ENCODE measurements around the gene CUL1.

The CUL1 gene

DNA sequence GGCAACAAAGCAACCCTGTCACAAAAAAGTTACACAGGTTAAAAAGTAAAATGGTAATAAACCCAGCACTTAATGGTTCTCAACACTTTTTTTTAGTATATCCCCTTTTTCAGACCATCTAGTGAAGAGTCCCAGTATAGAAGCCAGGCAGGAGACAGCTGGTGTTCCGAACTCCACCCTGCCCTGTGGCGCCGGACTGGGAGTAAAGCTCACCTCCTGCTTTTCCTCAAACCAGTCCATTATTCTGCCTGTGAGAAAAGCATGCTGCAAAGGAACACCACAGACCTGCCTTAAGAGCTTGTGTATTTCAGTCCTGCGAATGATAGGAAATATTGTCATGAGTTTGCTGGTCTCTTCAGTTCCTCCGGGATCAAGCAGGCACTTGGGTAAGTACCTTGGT is 104.4 kb downstream of the CUL1 start:
- no peak for DNase-seq

DNA sequence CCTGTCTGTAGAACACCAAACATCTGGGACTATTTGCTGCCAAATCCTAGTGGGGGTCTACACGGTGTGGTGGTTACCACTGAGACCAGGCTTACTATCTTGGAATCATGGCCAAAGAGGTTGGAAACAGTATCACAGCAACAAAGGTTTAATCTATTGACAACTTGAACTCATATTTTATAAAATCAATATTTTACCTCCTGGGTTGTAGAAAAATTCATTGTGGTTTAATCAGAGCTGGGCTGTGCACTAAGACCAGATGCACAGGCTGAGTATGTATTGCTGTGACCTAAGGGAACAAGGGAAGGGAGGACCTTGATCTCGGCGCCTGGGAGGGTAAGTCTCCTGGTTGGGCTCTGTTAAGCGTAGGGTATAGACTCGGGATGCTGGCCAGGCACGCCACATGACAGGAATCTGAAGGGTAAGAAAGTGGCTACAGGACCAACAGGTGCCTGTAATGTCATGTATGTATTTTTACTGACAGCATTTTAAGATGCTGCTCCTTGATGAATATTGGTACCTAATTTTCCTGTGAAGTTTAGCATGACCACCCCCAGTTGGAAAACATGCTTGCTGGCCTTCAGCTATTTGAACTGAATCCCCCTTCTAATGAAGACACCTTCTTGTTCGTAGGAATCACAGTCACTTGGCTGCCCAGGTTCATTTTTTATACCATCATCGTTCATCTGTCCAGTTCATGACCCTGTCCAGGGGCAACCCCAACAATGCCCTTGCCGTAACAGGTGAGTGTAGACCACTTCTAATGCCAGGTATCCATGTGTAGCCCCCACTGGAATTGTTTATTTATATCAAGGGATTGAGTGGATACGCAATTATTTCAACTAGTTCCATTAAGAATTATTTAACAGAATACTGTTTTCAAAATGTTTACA is 105.9 kb downstream of the CUL1 start:
- no peak for DNase-seq

DNA sequence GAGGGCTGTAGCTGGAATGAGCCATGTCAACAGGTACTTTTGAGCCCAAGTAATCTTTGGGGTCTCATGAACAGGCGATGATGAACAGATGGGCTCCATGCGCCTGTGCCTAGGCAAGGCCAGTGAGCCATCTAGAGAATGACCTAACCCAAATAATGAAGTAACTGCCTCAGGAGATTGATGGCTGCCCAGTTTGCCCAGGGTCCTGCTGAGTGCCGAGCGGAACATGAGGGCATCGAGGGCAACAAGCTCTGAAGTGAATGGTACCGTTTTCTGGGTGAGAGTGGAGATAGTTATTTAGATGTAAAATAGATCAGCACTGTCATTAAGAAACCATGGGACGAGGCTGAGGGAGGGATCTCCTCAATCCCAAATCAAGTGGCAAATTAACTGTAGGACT is 107.5 kb downstream of the CUL1 start:
- DNase-seq: no peak

DNA sequence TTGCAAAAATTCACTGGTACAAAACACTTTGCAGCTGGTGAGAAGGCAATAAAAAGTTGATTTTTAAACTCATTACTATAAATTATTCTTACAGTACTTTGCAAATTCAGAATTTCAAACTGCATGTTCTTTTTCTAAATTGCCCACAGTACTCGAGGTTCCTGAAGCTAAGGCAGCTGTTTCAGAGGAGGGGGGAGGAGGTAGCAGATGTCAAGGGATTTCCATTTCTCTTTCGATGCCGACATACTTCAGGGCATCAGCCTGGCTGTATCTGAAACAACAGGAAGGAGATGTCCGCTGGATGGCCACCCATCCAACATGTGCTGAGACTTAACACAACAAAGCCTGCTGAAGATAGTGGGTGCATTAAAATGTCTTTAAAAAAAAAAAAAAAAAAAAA is 108.7 kb downstream of the CUL1 start:
- DNase-seq: no peak

DNA sequence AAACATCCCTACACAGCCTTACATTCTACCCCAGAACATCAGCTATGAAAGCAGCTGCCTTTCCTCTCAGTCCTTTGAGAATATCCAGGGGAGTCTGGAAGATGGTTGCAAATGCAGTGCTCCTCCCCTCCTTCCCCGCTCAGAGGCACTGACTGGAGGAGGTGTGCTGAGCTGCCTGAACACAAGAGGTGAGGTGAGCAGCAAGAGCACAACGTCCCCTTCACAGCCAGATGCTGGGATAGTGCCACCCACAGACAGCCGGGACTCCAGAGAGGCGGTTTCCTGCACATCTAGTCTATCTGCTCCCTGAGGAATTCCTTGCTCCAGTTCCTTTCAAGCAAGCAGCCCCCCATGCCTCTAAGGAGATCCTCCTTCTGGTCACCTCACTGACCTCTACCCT is 111.2 kb downstream of the CUL1 start:
- DNase-seq: peak in 29 of 56 donors; percentile 5 to 68 (median 24)

DNA sequence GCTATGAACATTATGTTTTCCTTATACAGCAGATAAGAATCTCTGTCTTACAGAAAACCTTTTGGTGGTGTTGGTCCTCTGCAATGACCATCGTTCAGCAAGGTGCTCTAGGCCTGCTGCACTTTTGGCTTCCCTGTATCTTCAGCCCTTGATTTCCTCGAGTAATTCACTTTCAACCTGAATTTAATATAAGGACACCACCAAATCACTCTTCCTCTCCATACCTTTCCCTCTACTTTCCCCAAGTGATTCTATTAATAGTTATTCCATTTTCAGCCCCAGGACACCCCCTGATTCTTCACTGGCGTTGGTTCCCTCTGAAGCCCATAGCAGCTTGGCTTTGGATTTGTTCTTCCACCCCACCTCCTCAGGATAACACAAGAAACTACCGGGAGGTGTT is 113.2 kb downstream of the CUL1 start:
- DNase-seq: no peak

DNA sequence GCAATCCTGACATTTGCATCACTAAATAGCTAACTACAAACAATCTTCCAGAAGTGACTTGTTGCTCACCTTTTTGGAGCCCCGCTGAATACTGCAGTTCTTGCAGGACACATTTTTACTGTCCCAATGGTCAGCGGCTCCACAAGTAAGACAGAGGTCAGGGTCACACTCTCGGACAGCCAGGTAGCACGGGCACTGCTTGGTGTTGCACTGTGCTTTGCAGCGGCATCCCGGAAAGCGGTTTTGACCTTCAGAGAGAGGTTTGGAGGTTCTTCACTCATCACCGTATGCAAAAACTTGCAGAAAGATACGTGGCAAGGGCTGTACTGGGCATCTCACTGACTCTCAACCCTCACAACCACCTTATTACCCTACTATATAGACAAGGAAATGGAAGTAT is 115.2 kb downstream of the CUL1 start:
- DNase-seq: no peak

DNA sequence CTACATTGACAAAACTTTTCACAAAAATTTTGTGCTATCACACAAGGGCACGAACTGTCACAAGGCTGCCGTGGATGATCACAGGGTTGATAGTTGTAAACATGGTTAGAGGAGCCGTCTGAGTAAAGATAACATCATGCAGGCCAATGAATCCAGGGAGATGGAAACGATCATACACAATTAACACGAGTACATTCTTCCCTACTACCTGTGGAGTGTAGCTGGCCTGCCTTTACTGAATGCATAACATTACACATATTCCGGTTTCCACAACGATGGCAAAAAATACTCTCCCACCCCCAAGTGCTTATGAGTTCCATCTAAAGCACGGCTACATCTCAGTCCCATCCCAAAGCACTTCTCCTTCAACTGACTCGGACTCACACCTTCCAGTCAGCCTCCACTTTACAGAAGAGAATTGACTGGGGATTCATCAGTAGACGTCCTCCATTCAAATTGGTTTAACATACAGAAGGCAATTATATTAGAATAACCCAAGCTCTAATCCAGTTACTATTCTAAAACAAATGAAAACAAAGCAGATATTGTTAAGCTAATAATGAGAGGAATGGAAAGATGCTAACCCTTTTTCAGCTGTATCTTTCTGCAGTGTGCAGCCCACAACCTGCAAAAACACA is 116.3 kb downstream of the CUL1 start:
- no peak for DNase-seq

DNA sequence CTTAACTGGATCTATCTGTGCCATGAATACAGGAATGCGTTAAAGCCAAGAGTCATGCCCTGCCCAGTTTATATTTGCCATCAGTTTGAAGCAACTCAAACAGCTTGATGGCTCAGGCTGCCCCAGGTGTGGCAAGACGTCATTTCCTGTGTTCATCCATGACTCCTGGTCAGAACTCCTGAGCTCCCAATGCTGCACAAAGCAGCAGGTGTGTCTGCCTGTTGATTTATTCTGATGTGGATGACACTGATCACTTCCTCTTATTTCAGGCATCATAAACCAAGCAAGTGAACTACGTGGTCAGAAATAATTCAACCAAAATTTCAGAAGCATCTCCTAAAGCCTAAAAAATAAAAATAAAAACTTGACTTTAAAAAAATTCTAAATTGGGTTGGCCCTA is 116.9 kb downstream of the CUL1 start:
- DNase-seq: no peak

DNA sequence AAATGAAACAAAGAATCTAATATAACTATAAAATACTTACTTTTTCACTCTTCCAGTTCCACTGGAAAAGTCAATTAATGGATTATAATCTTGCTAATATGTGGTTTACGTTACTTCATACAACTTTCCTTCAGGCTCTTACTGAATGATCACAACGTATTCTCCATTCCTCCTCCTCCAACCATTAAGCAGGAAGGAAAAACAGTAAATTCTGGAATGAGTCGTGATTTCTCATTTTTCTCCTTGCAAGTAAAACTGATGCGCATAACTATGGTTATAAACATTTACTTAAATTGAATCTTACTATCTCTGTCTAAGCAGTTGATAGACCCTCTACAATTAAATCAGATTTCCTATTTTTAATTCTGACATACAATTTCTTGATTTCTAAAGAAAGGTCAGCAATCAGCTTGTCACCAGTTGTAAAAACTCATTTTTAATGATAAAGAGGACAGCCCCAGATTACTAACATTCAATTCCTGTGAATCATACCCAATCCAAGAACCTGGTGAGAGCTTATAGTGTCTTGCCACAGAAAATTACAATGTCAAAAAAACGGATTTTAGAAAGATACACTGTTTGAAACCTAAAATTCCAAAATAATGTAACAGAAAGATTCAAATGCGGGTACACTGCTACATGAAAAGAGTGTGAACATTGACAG is 121.1 kb downstream of the CUL1 start:
- no peak for DNase-seq

DNA sequence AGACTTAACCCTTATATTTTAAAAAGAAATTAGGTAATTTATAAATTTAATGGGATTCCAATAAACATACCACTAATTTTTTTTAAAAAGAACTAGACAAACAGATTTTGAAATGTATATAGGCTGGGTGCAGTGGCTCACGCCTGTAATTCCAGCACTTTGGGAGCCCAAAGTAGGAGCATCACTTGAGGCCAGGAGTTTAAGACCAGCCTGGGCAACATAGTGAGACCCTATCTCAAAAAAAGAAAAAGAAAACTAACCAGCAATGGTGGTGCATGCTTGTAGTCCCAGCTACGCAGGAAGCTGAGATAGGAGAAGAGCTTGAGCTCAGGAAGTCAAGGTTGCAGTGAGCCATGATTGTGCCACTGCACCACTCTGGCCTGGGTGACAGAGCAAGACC is 122.7 kb downstream of the CUL1 start:
- DNase-seq: no peak

DNA sequence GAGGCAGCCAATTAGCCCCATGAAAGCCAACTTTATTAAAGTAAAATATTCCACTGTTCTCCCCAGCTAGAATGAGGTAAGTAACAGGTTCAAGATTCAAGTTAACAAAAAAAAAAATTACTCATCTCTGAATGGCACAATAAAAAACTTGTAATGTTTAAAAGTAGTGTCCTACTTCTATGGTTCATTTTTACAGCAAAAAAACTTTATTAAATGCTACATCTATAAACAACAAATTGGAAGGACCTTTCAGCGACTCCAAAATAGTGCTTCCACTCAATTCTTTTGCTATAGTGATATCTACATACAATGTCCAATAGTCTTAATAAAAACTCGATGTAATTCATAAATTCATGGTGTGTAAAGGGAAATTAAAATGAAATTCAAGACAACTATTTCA is 126.2 kb downstream of the CUL1 start:
- no peak for DNase-seq

DNA sequence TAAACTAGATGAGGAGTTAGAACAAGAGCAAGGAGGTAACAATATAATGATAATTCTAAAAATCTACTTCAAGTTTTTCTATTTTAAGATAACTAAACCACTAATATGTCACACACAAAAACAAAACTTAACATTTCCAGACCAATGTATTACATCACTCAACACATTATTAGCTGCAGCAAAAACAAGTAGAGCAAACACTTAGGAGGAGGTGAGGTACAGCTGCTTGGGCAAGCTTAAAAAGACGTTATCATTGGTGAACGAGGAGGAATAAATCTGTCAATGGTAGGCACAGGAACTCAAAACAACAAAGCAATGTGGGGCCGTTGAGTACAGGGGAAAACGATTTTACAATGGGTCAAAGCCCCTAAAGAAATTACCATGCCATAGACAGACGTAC is 126.6 kb downstream of the CUL1 start:
- DNase-seq: no peak

DNA sequence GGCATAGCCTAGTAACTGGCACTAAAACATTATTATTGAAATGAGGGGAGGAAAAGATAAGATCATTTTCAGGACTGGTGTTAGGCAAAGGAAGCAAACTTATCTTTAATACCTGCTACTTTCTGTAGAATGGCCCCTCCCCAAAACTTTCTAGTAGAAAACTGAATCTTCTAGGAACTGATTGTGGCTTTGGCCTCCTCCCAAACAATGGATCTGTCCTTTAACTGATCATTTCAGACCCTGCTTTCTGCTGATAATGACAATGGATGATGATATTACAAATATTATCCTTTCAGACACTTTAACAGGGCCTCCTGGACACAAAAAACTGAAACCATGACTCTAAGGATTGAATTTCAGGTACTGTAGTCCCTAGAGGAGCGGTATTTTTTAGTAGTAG is 130.3 kb downstream of the CUL1 start:
- no peak for DNase-seq

DNA sequence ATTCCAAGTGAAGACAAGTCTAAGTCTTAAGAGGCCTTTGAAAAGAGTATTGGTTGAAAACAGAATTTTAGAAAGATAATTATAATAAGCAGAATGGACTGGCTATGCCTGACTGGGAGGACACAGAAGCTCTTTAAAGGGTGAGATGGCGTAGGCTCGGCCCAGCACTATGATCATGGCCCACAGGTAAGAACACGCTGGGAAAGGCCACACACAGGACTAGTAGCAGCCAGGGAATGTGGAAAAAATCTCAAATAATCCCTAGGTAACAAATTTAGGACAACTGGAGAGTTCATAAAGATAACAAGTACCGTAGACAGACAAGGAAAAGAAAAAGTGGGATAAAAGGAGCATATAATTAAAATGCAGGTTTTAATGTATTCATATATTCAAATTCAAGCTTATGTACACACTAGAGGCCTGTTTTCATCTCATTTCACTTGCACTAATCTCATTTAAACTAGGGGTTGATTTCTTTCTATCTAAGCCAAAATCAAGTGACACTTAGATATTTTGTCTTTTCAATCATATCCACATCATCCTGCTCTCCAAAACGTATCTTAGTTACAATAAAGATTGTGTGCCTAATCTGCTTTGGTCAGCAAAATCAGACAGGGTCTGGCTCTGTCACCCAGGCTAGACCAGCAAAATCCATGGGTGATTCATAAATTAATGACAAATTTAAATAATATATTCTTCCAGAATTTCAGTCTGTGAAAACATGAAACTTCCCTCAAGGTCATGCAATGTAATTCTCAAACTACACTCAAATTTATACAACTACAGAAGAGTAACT is 132.4 kb downstream of the CUL1 start:
- no peak for DNase-seq

DNA sequence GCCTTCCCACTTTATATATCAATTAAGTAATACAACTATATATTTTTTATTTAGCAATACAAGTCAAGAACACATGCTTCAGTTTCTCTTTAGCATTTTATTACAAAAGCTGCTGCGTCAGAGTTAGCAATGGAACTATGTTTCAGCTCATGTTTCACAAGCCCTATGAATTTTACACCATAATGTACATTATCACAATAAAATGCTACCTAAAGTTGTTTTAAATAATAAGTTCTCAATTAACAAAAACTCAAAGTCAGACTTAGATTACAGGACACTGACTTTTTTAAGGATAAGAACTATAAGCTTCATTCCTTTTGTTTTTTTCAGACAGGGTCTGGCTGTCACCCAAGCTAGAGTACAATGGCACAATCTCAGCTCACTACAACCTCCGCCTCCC is 133.1 kb downstream of the CUL1 start:
- DNase-seq: no peak

DNA sequence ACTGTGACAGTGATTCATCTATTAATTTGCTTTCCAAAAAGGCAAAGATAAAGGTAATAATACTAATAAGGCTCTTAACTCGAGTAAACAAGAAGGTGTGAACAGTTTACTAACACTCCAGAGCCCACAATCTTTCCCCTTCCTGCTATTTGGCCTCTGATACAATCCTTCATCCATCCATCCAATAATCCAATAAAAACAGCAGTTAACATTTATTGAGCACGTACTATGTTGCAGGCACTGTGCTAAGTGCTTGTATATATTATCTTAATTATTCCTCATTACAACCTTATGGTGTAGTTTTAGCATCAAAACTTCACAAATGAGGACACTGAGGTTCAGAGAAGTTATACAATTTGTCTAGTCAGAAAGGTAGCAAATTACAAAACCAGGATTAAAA is 135.9 kb downstream of the CUL1 start:
- DNase-seq: no peak

DNA sequence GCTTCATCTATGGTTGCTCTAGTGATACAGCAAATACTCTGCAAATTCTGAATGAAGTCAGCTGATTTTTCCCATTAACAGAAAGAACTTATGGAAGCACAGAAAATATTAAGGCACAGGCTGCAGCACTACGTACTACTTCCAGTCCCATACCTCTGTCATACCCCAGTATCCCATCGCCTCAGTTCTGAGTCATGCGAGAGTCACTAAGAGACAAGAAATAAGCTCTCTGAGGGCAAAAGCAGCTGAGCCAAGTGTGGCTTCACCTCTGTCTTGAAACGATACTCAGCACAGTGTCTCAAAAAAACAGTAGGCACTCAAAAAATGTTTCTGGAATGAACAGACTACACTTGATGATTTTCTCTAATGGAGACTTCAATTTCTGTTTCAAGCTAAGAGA is 137.2 kb downstream of the CUL1 start:
- DNase-seq: no peak

DNA sequence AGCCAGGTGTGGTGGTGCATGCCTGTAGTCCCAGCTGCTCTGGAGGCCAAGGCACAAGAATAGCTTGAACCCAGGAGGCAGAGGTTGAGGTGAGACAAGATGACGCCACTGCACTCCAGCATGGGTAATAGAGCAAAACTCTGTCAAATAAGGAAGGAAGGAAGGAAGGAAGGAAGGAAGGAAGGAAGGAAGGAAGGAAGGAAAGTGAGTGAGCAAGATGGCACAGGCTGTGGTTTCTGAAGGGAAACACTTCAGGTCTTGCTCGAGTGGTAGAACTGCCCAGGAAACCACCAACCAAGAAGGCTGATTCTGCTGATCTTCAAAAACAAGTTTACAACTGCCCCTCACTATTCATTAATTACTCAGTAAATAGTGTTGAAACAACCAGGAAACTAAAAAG is 140.2 kb downstream of the CUL1 start:
- no peak for DNase-seq

DNA sequence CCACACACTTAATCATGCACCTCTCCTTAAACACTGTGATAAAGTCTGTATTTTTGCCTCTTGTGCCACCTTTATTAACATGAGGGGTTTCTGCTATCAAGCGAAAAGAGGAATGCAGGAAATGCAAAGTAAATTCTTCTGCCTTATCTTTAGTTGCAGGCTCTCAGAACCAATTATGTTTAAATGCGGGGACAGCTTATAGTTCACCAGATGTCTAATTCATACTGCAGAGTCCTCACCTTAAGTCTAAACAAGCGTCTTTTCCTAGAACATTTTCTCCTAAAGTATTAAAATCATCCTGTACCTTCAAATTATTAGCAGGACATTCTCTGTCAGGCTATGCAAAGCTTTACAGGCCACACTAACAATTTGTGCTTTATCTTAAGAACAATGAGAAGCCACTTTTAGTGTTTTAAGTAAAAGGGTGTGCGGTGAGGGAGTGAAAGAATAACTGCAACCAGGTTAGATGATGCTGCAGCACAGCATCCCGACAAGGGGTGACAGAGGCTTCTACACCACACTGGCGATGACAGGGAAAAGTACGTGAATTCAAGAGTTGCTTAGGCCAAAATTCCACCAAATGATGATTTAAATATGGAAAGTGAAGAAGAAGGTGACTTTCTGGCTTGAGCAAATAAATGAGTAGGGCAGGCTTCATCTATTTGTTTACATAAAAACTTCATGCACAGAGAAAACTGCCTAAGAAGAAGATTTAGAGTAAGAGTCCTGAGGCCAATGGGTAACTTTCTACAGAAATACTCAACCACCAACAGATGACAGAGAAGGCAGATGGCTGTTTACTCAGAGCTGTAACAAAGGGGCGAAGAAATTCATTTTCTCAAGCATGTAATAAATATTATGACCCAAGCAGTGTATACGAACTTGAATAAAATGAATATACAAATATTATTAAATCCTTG is 149.4 kb downstream of the CUL1 start:
- DNase-seq: no peak

All from nucleus accumbens (tissue), 56 donors.